HG02571 (cell line): Measurements from ENCODE around the gene CCSER1.
"Not testable (repeated sequence)": the region's sequence is repeated elsewhere in the genome, so short reads cannot be mapped to it uniquely, and the experiment has no call there.

Source experiments
- ATAC-seq: cut with Tn5 transposase; IDR thresholded peaks from one replicate; pipeline ENCODE4 v1.9.1; 2021; ENCODE audit warnings: mild to moderate bottlenecking, moderate library complexity; ENCODE audit not compliant: unreplicated experiment

Gene CCSER1

DNA sequence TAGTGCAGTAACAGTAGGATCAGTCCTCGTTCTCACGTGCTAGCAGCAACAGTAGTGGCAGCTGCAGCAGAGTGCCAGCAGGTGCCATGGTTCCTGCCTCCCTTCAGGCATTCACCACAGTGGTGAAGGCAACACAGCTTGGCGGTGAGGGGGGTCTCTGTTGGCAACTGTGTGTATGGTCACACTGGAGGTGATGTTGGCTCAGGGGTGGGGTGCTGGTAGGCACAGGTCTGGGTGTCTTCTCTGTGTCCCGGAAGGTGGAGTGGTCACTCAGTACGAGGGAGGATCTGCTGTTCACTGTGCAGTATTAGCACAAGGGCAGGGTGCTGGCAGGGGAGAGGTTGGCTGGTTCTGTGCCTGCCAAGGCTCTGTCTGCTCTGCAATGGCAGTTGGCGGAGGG, 671.8 kb downstream of the CCSER1 start:
- ATAC-seq, result no peak

DNA sequence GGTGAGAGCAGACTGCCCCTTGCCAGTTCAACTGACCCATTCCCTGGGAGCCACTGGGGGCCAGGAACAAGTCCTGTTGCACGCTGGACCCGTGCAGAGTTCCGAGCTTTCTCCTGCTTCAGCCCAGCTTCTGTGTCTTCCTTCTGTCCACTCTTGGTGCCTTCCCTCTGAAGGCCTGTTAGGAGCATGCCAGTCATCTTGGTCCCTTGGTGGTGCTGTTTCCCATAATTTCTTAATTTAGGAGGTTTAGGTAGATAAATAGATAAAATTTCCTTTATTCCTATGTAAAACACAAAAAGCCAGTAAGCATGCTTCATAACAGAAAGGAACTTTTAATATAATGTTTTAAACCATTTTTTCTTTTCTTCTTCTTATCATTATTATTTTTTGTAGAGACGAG, 672.7 kb downstream of the CCSER1 start:
- ATAC-seq, result no peak

DNA sequence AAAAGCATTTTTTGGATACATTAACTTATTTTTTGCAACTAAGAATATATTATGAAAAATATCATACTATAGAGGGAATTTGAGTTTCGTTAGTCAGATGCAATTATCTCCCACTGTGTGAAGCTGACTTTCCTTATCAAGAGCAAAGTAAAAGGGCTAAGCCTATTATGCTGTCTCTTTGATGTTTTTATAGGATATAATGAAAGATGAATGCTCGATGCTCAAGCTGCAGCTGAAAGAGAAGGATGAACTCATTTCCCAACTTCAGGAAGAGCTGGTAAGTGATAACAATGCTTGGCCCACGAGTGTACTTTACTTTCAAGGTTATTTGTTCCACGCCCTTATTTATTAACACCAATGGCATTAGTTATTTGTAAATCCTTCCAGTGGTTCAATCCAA, 688.4 kb downstream of the CCSER1 start:
- no peak for ATAC-seq

DNA sequence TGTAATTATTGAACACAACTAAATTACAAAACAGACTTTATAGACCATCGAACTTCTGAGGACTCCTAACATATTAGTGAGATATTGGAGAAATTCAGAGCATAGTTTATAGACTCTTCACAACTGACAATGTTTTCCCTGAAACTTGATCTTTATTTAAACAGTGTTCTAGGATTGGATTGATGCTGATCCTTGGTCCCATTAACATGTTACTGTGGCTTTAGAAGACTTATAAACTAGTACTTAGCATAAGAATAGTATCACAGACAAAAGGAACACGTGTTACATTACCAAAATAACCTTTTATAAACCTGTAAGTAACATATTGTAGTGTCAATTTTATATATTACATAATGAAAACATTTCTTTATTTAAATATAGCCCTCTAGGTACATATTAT, 689.6 kb downstream of the CCSER1 start:
- no peak for ATAC-seq

DNA sequence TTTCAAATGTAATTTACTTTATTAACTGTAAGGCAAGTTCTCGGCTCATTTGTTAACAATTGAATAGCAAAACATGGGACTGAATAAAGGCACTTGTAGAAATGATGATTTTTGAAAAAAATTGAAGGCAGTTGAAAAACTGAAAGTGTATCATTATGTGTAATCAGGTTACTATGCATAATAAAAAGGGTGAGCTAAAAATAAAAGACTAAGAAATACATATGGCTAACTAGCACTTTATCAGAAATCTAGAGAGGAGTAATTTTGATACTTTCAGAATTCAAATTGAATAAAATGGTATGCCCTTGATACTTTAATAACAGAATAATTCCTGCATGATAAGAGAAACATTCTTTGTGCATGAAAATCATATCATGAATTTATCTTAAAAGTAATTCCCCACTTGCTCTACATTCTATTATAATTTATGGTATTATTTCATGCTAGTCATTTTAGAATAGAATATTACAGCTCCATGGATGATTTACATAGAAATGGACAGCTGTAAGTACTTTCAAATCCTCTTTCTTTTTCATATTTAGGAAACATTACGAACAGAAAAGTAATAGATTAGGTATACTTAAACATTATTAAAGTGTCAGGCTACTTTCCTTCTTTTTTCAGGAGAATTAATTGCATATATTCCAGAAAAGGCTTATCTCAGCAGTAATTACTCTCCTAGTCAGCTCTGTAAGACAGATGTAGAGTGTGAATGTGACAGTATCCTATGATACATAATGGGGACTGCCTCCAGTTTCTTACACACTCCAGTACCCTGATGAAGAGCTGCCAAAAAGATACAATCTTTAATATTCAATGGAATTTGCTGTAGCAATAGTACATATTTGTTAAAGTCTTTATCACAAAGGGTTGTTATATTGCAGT, 697.3 kb downstream of the CCSER1 start:
- no peak for ATAC-seq

DNA sequence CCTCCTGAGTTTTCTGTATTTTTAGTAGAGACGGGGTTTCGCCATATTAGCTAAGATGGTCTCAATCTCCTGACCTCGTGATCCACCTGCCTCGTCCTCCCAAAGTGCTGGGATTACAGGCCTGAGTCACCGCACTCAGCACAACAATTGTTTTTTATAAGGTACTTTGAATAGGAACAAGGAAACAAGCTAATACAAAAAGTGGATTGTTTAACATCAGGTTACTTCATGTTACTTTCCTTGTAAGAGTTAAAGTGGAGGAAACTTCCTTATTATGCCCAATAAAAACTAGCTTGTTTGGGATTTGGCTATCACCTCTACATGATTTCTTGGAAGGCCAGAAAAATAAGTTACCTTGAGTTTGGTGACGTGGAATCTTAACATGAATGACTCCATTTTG, 698.7 kb downstream of the CCSER1 start:
- ATAC-seq, result no peak

DNA sequence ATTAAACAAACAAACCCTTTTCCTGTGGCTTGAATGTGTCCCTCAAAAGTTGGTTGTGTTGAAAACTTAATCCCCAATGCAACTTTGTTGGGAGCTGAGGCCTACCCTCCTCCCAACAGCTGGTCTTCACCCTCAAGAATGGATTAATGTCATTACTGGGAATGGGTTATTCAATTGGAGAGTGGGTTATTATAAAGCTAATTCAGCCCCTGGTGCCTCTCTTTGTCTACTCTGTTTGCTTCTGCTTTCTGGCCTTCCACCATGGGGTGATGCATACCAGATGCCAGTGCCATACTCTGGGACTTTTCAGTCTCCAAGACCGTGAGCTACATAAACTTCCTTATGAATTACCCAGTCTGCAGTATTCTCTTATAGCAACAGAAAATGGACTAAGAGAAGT, 706.5 kb downstream of the CCSER1 start:
- ATAC-seq, result no peak

DNA sequence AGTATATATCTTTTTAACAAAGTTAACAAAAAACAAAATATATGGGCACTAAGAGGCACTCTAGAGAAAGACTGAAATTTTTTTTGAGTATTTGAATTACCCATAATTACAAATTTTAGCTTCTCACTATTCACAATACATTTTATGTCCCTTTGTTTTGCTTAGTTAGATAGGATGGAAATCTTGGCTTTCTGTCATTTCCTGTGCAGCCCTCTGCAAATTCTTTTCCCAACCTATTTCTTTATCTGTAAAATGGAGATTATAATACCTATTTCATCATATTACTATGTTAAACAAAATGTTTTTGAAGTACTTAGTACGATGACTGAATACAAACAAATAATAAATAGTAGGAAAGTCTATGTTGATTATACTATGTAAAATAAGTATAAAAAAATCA, 710.0 kb downstream of the CCSER1 start:
- ATAC-seq, result no peak

DNA sequence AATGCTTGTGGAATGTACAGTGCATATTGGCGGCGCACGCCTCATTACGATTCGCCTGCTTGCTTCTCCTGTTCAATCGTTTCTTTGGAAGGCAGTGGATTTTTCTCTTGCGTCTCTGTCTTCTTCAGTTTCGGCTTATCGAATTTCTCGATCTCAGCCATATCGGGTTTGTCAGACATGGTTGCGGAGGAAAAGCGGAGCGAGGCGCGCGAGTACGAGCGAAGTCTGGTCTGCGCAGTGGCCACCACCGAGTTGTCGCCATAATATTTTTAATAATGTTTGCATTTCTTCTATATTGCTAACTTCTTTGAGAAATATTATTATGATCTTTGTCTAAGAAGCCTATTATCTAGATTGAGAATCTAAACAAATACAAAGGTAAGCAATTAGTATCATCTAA, 711.7 kb downstream of the CCSER1 start:
- ATAC-seq, result not testable (repeated sequence)

DNA sequence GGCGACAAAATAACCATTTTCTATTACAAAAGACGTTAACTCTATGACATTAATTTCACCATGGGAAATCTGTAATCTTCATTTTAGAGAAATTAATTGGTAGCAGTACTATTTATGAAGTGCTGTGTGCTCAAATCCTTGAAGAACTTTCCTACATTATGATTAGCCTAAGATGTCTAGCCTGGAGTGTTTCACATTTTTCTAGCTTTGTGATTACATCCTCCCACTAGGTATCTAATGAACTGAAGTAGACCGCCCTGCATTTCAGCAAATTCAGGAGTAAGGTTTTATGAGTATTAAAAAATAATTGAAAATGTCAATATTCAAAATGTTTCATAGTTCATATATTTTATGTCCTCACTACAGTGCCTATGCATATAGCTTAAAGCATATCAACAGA, 713.1 kb downstream of the CCSER1 start:
- ATAC-seq, result no peak

DNA sequence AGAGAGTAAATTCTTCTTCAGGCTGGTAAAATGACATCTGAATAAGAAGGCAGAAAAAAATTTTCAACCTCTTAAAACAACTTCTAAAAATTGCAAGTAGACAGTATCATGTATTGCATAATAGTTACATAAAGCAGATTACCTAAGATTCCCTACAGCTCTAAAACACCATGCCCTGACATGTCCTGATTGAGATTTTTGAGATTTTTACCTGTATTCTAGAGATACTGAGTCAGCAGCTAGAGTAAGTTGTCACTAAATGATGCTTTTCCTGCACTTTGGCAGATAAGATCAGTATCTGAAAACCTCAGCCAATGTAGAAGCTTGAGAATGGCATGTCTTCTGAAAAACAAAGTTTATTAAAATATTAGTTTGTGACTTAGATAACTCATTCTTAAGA, 713.6 kb downstream of the CCSER1 start:
- ATAC-seq, result no peak

DNA sequence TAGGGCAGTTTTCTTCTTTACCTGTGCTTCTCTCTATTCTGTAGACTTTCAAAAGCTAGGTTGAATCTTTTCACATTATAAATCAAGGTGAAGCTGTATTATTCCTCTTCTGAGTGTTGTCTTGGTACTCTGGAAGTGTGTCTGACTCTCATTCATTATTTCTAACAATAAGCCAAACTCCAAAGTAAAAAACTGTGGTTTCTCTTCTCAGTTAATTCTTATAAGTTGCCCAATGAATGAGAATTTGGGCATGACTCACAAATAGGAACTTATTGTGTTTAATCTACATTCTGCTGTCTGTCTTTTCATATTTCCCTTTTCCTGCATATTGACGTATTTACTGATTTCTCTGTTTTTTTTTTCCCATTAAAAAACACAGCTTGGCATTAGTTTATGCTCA, 714.5 kb downstream of the CCSER1 start:
- no peak for ATAC-seq

DNA sequence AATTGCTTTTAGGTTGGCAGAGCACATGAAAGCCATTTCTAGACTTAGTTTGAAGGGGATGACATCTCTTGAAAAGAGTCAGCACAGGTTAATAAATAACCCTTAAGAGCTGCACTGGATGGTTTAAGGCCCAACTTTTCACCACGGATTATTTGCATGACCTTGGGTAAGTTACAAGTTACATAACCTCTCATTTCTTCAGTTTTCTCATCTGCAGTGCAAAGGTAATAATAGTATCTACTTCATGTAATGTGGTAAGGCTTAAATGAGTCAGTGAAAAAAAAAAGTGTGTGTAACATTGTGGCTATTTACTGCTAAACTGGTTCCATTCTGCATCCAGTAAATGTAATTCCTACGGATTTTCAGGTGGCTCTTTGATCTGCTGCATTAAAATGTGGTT, 715.8 kb downstream of the CCSER1 start:
- ATAC-seq, result peak; percentile 98

DNA sequence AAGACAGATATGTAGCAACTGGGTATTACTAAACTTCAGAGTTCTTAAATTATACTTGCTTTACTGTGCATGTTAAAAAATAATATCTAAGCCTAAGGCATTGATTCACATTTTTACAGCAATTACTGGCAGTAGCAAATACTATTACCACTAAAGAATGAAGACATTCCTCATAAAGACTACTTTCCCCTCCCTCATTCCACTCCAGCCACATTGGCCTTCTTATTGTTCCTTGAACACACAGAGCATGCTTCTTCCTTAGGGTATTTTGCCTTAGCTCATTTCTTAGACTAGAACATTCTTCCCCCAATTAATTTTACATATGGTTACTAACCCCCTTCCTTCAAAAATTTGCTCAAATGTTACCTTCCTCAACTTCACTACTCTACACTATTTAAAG, 717.0 kb downstream of the CCSER1 start:
- no peak for ATAC-seq

DNA sequence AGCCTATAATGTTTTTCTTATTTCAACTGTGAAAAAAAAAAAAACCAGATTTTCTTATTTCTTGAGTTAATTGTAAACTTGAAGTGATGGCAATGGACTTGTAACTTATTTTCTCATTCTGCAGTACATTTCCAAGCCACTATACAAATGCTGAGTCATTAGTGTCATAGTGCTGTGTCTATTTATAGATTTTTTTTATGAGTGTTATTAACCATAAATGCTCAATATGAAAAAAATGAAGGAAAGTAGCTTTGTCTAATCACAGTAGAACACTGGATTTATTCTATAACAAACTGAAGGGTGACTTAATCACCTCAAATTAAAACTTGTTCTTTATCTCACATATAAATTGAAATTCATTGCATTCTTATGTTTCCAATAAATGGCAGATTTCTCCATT, 718.6 kb downstream of the CCSER1 start:
- no peak for ATAC-seq

DNA sequence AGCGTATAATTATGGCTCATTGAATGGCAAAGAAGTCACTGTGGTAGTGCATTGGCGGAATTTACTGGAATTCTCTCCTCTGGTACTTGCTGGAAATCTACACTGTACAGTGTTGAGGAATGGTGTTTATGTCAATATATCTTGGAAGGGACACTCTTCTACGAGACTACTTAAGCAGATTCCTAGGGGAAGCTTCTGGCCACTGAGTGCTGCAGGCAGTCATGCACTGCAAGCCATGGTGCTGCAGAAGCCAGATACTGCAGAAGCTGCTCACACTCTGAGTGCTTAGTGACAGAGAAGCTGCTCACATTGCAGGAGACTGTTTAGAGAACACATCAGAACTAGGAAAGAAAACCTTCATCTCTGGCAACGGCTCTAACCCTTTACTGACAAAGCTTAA, 725.0 kb downstream of the CCSER1 start:
- no peak for ATAC-seq

DNA sequence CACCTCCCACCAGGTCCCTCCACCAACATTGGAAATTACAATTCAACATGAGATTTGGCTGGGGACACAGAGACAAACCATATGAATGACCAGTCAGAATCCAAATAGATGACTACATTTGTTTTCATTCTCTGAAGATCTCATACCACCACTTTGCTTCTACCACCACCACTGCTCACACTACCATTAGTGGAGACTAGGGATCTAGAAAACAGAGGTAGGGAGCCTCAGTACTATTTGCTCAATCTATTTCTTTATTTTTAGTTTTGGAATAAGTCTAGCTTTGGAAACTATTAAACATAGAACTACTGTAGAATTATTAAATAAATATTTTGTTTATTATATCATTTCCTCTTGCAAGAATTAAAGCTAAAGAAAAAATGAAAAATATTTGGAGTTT, 727.9 kb downstream of the CCSER1 start:
- ATAC-seq, result no peak

DNA sequence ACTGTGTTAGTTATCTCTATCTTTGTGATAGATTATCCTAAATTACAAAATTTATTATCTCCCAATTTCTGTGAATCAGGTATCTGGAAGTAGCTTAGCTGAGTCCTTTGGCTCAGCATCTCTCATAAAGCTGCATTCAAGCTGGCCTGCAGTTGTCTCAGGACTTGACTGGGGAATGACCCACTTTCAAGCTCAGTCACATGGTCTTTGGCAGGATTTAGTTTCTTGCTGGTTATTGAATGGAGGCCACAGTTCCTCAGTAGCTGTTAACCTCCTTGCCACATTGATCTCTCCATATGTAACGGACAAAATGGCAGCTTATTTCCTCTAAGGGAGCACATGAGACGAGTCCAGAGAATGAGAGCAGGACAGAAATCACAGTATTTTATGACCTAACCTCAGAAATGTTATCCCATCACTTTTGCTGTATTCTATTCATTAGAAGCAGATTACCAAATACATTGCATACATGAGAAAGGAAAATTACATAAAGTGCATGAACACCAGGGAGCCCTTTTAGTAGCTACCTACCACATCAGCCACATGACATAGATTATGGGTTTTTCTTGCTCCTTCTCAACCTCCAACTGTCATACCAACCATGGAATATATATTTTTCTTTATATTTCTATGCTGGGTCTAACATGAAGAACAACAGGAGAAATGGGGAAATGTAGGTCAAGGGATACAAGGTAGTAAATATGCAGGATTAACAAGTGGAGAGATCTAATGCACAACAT, 730.1 kb downstream of the CCSER1 start:
- no peak for ATAC-seq

DNA sequence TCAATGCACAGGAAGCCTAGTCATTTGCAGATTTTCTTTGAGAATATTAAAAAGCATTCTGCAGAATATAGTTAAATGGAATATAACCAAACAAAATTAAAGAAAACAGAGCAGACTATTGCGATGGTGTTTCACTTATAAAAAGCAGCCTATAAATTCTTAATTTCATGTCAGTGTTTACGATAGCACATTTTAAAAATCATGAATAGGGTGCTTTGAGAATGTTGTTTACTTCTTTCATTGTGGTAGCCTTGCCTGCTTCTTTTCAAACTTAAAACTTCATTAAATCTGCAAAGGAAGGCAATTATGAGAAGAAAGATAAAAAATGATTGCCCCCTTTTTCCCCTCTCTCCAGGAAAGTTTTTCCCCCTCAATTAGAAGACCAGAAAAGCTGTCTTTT, 748.6 kb downstream of the CCSER1 start:
- no peak for ATAC-seq

DNA sequence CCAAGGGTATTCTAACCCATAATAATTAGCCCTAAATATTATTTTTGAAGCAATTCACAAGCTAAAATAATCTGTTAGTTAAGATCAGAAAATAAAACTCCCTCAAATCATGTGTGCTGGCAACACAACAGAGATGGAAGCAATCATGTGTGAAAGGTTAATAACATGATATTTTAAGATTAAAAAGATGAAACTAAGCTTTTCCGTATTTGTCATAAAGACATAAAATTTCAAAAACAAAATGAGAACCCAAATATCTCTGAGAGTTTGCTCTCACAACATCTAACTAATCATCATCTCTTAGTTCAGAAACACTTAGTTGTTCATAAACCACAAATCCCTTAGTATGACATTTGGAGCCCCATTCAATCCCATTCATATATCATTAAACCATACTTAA, 749.1 kb downstream of the CCSER1 start:
- ATAC-seq, result no peak

DNA sequence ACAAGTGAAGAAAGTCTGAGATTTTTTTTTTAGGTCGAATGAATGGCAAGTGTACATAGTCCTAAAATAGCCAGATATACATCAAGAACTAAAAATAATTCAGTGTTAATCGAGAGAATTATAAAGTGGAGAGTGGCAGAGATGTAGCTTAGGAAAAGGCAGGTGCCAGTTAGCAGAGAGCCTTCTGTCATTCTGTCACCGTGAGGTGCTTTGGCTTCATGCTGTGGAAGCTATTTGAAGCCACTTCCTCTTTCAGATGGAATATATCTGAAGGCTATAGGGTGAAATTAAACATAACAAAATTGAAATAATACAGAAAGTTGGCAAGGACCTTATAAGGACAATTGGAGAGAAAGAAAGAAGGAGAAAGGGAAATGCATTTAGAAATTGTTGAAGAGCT, 756.3 kb downstream of the CCSER1 start:
- no peak for ATAC-seq

DNA sequence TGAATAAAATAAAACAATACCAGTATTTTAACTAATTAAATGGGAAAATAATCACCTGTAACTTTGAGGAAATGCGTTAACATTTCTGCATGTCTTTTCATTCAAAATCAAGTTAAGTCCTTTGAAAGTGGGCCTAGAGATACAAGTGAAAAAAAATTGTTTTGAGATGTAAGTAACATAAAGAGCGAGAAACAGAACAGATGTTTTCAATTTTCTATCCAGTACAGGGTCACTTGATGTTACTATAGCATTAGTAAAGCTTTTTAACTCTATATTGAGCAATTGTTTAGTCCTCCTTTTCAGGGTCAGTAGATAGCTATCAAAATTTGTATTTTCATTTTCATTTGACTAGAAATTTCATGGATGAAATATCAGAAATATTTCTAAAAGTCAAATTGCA, 761.4 kb downstream of the CCSER1 start:
- no peak for ATAC-seq
